Measurements from ENCODE around the gene SSBP4.
"Not testable (repeated sequence)": the region's sequence is repeated elsewhere in the genome, so short reads cannot be mapped to it uniquely, and the experiment has no call there.

SSBP4 gene

GRCh38 chr19:18419195-18419698, at the start of gene SSBP4:
TSS of gene SSBP4 (plus strand) at chr19:18419398. CDS start at chr19:18419649, 251 bp downstream.
- no peak for DNase-seq (ENCODE audit: low read depth, low spot score)
- H3K4me3 ChIP-seq (ENCODE audit: low read length): peak within 1 kb of the TSS; percentile 59; the same call in 1 of the 2 replicates
- no CpG with 5 or more reads among the region's 80 CpGs for WGBS (ENCODE audit: insufficient coverage, insufficient read length)
- H3K9me3 ChIP-seq (ENCODE audit: control insufficient read depth, insufficient read depth, low read length): no peaks in the 10 kb centered on the region
- peaks cover 2% of the 10 kb centered on the region; the same call in 1 of the 2 replicates for H3K27me3 ChIP-seq (ENCODE audit: control insufficient read depth, insufficient read depth, low read length)
- no peak within 1 kb of the TSS for H3K27ac ChIP-seq (ENCODE audit: low read length)
- no peaks in the 10 kb centered on the region for H3K36me3 ChIP-seq (ENCODE audit: control insufficient read depth, insufficient read depth, low read length)
- H3K4me1 ChIP-seq (ENCODE audit: control insufficient read depth, insufficient read depth, low read length): peaks cover 10% of the 10 kb centered on the region

GRCh38 chr19:18373407-18373891, 45.7 kb upstream of the SSBP4 start:
- Histone ChIP-seq H3K4me1 (ENCODE audit: control insufficient read depth, insufficient read depth, low read length) (peaks cover 3% of the 10 kb centered on the region; the same call in 1 of the 2 replicates), H3K27ac (ENCODE audit: low read length) (no peak overlapping the region), H3K36me3 (ENCODE audit: control insufficient read depth, insufficient read depth, low read length) (no peaks in the 10 kb centered on the region), H3K4me3 (ENCODE audit: low read length) (no peak overlapping the region), H3K9me3 (ENCODE audit: control insufficient read depth, insufficient read depth, low read length) (no peaks in the 10 kb centered on the region), H3K27me3 (ENCODE audit: control insufficient read depth, insufficient read depth, low read length) (no peaks in the 10 kb centered on the region)
- no peak for DNase-seq (ENCODE audit: low read depth, low spot score)
- WGBS (ENCODE audit: insufficient coverage, insufficient read length): no CpG with 5 or more reads among the region's 4 CpGs

- Histone ChIP-seq H3K4me1 (ENCODE audit: control insufficient read depth, insufficient read depth, low read length) (peaks cover 3% of the 10 kb centered on the region; the same call in 1 of the 2 replicates), H3K9me3 (ENCODE audit: control insufficient read depth, insufficient read depth, low read length) (no peaks in the 10 kb centered on the region), H3K36me3 (ENCODE audit: control insufficient read depth, insufficient read depth, low read length) (no peaks in the 10 kb centered on the region), H3K27me3 (ENCODE audit: control insufficient read depth, insufficient read depth, low read length) (no peaks in the 10 kb centered on the region), H3K4me3 (ENCODE audit: low read length) (no peak overlapping the region), H3K27ac (ENCODE audit: low read length) (no peak overlapping the region)
- peak; percentile 93 for DNase-seq (ENCODE audit: low read depth, low spot score)
- WGBS (ENCODE audit: insufficient coverage, insufficient read length): no CpG with 5 or more reads among the region's 17 CpGs
Measured at GRCh38 chr19:18373892-18374629, 45.1 kb upstream of the SSBP4 start.

- H3K4me3 ChIP-seq (ENCODE audit: low read length): no peak overlapping the region
- H3K9me3 ChIP-seq (ENCODE audit: control insufficient read depth, insufficient read depth, low read length): no peaks in the 10 kb centered on the region
- no peak overlapping the region for H3K27ac ChIP-seq (ENCODE audit: low read length)
- peaks cover 4% of the 10 kb centered on the region; the same call in 1 of the 2 replicates for H3K4me1 ChIP-seq (ENCODE audit: control insufficient read depth, insufficient read depth, low read length)
- H3K27me3 ChIP-seq (ENCODE audit: control insufficient read depth, insufficient read depth, low read length): no peaks in the 10 kb centered on the region
- no peaks in the 10 kb centered on the region for H3K36me3 ChIP-seq (ENCODE audit: control insufficient read depth, insufficient read depth, low read length)
- DNase-seq (ENCODE audit: low read depth, low spot score): no peak
- no CpG with 5 or more reads among the region's 6 CpGs for WGBS (ENCODE audit: insufficient coverage, insufficient read length)
Measured at GRCh38 chr19:18377026-18377425, 42.2 kb upstream of the SSBP4 start.

GRCh38 chr19:18379803-18380747, 39.1 kb upstream of the SSBP4 start:
- WGBS (ENCODE audit: insufficient coverage, insufficient read length): no CpG with 5 or more reads among the region's 22 CpGs
- DNase-seq (ENCODE audit: low read depth, low spot score): no peak
- Histone ChIP-seq H3K36me3 (ENCODE audit: control insufficient read depth, insufficient read depth, low read length) (no peaks in the 10 kb centered on the region), H3K4me3 (ENCODE audit: low read length) (no peak overlapping the region), H3K4me1 (ENCODE audit: control insufficient read depth, insufficient read depth, low read length) (0 out of 2 replicates have a peak, but pooled peaks cover 2% of the 10 kb centered on the region), H3K27ac (ENCODE audit: low read length) (no peak overlapping the region), H3K9me3 (ENCODE audit: control insufficient read depth, insufficient read depth, low read length) (no peaks in the 10 kb centered on the region), H3K27me3 (ENCODE audit: control insufficient read depth, insufficient read depth, low read length) (no peaks in the 10 kb centered on the region)

- Histone ChIP-seq H3K4me3 (ENCODE audit: low read length) (no peak overlapping the region), H3K27ac (ENCODE audit: low read length) (no peak overlapping the region), H3K36me3 (ENCODE audit: control insufficient read depth, insufficient read depth, low read length) (no peaks in the 10 kb centered on the region), H3K9me3 (ENCODE audit: control insufficient read depth, insufficient read depth, low read length) (no peaks in the 10 kb centered on the region), H3K27me3 (ENCODE audit: control insufficient read depth, insufficient read depth, low read length) (no peaks in the 10 kb centered on the region), H3K4me1 (ENCODE audit: control insufficient read depth, insufficient read depth, low read length) (0 out of 2 replicates have a peak, but pooled peaks cover 2% of the 10 kb centered on the region)
- no peak for DNase-seq (ENCODE audit: low read depth, low spot score)
- no CpG with 5 or more reads among the region's 3 CpGs for WGBS (ENCODE audit: insufficient coverage, insufficient read length)
Measured at GRCh38 chr19:18380843-18381242, 38.4 kb upstream of the SSBP4 start.

- not testable (repeated sequence) for H3K9me3 ChIP-seq (ENCODE audit: control insufficient read depth, insufficient read depth, low read length); H3K4me1 ChIP-seq (ENCODE audit: control insufficient read depth, insufficient read depth, low read length); H3K4me3 ChIP-seq (ENCODE audit: low read length); DNase-seq (ENCODE audit: low read depth, low spot score); H3K27ac ChIP-seq (ENCODE audit: low read length); H3K27me3 ChIP-seq (ENCODE audit: control insufficient read depth, insufficient read depth, low read length); H3K36me3 ChIP-seq (ENCODE audit: control insufficient read depth, insufficient read depth, low read length)
- WGBS (ENCODE audit: insufficient coverage, insufficient read length): no CpG with 5 or more reads among the region's 11 CpGs
Measured at GRCh38 chr19:18383622-18384021, 35.6 kb upstream of the SSBP4 start.

GRCh38 chr19:18384775-18385174, 34.4 kb upstream of the SSBP4 start:
- no peaks in the 10 kb centered on the region for H3K27me3 ChIP-seq (ENCODE audit: control insufficient read depth, insufficient read depth, low read length)
- H3K4me1 ChIP-seq (ENCODE audit: control insufficient read depth, insufficient read depth, low read length): peaks cover 4% of the 10 kb centered on the region; the same call in 1 of the 2 replicates
- no peaks in the 10 kb centered on the region for H3K9me3 ChIP-seq (ENCODE audit: control insufficient read depth, insufficient read depth, low read length)
- no peaks in the 10 kb centered on the region for H3K36me3 ChIP-seq (ENCODE audit: control insufficient read depth, insufficient read depth, low read length)
- WGBS (ENCODE audit: insufficient coverage, insufficient read length): no CpG with 5 or more reads among the region's 7 CpGs
- DNase-seq (ENCODE audit: low read depth, low spot score): no peak
- no peak overlapping the region for H3K27ac ChIP-seq (ENCODE audit: low read length)
- H3K4me3 ChIP-seq (ENCODE audit: low read length): no peak overlapping the region

GRCh38 chr19:18385359-18385674, 33.9 kb upstream of the SSBP4 start:
- WGBS (ENCODE audit: insufficient coverage, insufficient read length): no CpG with 5 or more reads among the region's 3 CpGs
- Histone ChIP-seq H3K4me3 (ENCODE audit: low read length) (no peak overlapping the region), H3K9me3 (ENCODE audit: control insufficient read depth, insufficient read depth, low read length) (no peaks in the 10 kb centered on the region), H3K27me3 (ENCODE audit: control insufficient read depth, insufficient read depth, low read length) (no peaks in the 10 kb centered on the region), H3K36me3 (ENCODE audit: control insufficient read depth, insufficient read depth, low read length) (no peaks in the 10 kb centered on the region), H3K27ac (ENCODE audit: low read length) (no peak overlapping the region), H3K4me1 (ENCODE audit: control insufficient read depth, insufficient read depth, low read length) (peaks cover 4% of the 10 kb centered on the region; the same call in 1 of the 2 replicates)
- no peak for DNase-seq (ENCODE audit: low read depth, low spot score)

Data from iPS DF 6.9 (cell line).